Measurements from ENCODE around the gene STPG3.

STPG3 gene

GRCh38 chr9:137251194-137251461 lies at the start of gene STPG3:
STPG3 (plus strand) TSS chr9:137251286; CDS start chr9:137251287, 1 bp downstream.
- no peak for DNase-seq (ENCODE audit: low read depth in 3 of 3, low spot score in 1 of 3)

- no peak for DNase-seq (ENCODE audit: low read depth in 3 of 3, low spot score in 1 of 3)
These were observed 48.1 kb upstream of the STPG3 start for GRCh38 chr9:137202966-137203365.

GRCh38 chr9:137204731-137205125 lies 46.4 kb upstream of the STPG3 start:
- DNase-seq (ENCODE audit: low read depth in 3 of 3, low spot score in 1 of 3), result no peak

GRCh38 chr9:137205126-137206069 lies 45.7 kb upstream of the STPG3 start, which contains the start of the genes NDOR1 and TMEM203:
NDOR1 (plus strand) TSS chr9:137205700; CDS start chr9:137205778, 78 bp downstream.
TMEM203 (minus strand) TSS chr9:137205648; CDS start chr9:137205414, 234 bp downstream.
- DNase-seq (ENCODE audit: low read depth in 3 of 3, low spot score in 1 of 3), result peak; percentile 61 to 94 (median 79)

- no peak for DNase-seq (ENCODE audit: low read depth in 3 of 3, low spot score in 1 of 3)
These were observed 44.5 kb upstream of the STPG3 start for GRCh38 chr9:137206602-137207001.

- DNase-seq (ENCODE audit: low read depth in 3 of 3, low spot score in 1 of 3), result no peak
These were observed 39.6 kb upstream of the STPG3 start for GRCh38 chr9:137211532-137211931.

GRCh38 chr9:137212520-137212919 lies 38.6 kb upstream of the STPG3 start:
- no peak for DNase-seq (ENCODE audit: low read depth in 3 of 3, low spot score in 1 of 3)

GRCh38 chr9:137213160-137214060 lies 37.7 kb upstream of the STPG3 start:
- no peak for DNase-seq (ENCODE audit: low read depth in 3 of 3, low spot score in 1 of 3)

- DNase-seq (ENCODE audit: low read depth in 3 of 3, low spot score in 1 of 3), result no peak
These were observed 36.5 kb upstream of the STPG3 start for GRCh38 chr9:137214620-137215019.

- DNase-seq (ENCODE audit: low read depth in 3 of 3, low spot score in 1 of 3), result no peak
These were observed 35.7 kb upstream of the STPG3 start for GRCh38 chr9:137215196-137215986.

GRCh38 chr9:137216188-137216965 lies 34.7 kb upstream of the STPG3 start:
- no peak for DNase-seq (ENCODE audit: low read depth in 3 of 3, low spot score in 1 of 3)

- DNase-seq (ENCODE audit: low read depth in 3 of 3, low spot score in 1 of 3), result no peak
These were observed 33.5 kb upstream of the STPG3 start for GRCh38 chr9:137217276-137218211.

GRCh38 chr9:137218212-137218753 lies 32.8 kb upstream of the STPG3 start:
- no peak for DNase-seq (ENCODE audit: low read depth in 3 of 3, low spot score in 1 of 3)

GRCh38 chr9:137218754-137219271 lies 32.3 kb upstream of the STPG3 start:
- DNase-seq (ENCODE audit: low read depth in 3 of 3, low spot score in 1 of 3), result no peak

GRCh38 chr9:137219757-137220316 lies 31.2 kb upstream of the STPG3 start:
- no peak for DNase-seq (ENCODE audit: low read depth in 3 of 3, low spot score in 1 of 3)

- no peak for DNase-seq (ENCODE audit: low read depth in 3 of 3, low spot score in 1 of 3)
These were observed 30.6 kb upstream of the STPG3 start for GRCh38 chr9:137220317-137221094.

GRCh38 chr9:137221095-137221505 lies 30.0 kb upstream of the STPG3 start:
- DNase-seq (ENCODE audit: low read depth in 3 of 3, low spot score in 1 of 3), result no peak
